ENCODE results near the gene GMNC.

GMNC gene

DNA sequence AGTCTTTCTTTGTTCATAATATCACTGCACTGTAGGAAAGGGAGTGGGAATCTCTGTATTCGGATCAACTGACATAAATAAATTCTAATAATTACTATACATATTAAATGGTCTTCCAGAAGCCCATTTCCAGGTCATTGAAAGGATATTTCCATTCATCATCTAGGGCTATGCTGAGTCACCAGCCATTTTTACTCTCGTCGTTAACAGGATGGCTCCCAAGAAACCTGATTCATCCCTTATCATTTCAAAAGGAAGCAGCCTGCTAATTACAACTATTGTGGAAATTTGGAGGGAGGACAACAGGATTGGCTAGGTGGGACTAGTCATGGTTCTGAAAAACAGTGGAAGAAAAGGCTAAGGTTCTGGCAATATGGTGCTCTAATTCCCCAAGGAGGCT lies 13.6 kb downstream of the GMNC start:
- no peak for DNase-seq

- DNase-seq, result no peak
Observed at GRCh38 chr3:190847436-190847835, 15.1 kb downstream of the GMNC start.

GRCh38 chr3:190840146-190840545 lies 22.3 kb downstream of the GMNC start:
- no peak for DNase-seq

DNA sequence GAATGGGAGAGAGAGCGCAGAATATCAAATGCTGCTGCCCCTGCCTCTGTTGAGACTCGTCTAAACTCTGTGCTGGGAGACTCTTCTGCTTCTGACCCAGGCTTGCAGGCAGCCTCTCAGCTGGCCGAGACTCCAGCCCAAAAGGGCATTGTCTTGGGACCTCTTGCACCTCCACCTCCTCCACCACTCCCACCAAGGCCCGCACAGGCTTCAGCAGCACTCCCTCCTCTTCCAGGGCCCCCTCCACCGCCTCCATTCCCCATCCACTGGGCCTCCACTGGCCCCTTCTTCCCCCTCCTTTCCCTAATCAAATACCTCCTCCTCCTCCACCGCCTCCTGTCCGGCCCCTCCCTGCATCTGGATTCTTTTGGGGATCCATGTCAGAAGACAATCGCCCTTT lies 31.3 kb downstream of the GMNC start:
- no peak for DNase-seq

- DNase-seq, result no peak
Observed at GRCh38 chr3:190830031-190830430, 32.5 kb downstream of the GMNC start.

DNA sequence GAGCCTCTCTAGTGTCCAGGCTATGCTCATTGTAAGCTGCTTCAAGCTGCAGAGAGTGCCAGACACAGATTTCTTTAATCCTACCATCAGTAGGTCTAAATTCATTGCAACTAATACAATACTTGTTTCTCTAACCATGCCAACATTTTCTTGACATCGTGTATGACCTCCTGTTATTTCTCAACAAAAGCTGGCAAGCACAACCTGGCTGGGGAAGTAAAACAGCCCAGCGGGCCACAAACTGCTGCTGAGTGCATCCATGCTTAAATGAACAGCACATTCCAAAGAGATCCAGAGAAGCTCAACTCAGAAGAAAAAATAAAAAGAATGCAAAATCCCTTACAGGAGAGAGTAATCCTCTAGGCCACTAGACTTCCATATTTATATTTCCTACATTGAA lies 36.5 kb downstream of the GMNC start:
- DNase-seq, result no peak

GRCh38 chr3:190825386-190826016 lies 37.0 kb downstream of the GMNC start:
- DNase-seq, result no peak

- DNase-seq, result peak in 1 of 5 donors; percentile 30
Observed at GRCh38 chr3:190811775-190812480, 50.6 kb downstream of the GMNC start.

GRCh38 chr3:190810957-190811356 lies 51.5 kb downstream of the GMNC start:
- DNase-seq, result no peak

GRCh38 chr3:190809351-190809750 lies 53.1 kb downstream of the GMNC start:
- no peak for DNase-seq

- no peak for DNase-seq
Observed at GRCh38 chr3:190807719-190808375, 54.6 kb downstream of the GMNC start.
